Endothelial cell of umbilical vein (primary cell): ENCODE data around the gene PTTG1. TPM values are rescaled to one million over a fixed set of nuclear protein-coding genes. Genes with fewer than 3 reads are reported as not detected.

Experiments used
- BruUV-seq: library from RNA; stranded (reverse); fragments of 400-500 nt; replicated peaks from 2 replicates; lab custom pipeline; 2021; lab: Mats Ljungman, UMichigan
- CTCF ChIA-PET: fragments of 300-600, 350-600 bp; sonication (Branson Sonifier 250); formaldehyde crosslinking; loops from one replicate; lab custom pipeline; 2021; ENCODE audit warnings: antibody characterized with exemption, inconsistent platforms; lab: Charles Lee
- POLR2A ChIA-PET: fragments of 300-600, 350-600 bp; sonication (Branson Sonifier 250); formaldehyde crosslinking; loops from one replicate; lab custom pipeline; 2021; ENCODE audit warnings: antibody characterized with exemption, inconsistent platforms; lab: Charles Lee
- DNase-seq: peaks from one replicate; pipeline ENCODE4 v3.0.0-alpha.2; 2011; ENCODE audit warnings: low read depth, low spot score
- FAIRE-seq: peaks from 2 replicates; lab custom pipeline; 2011; peaks lifted over from hg19 to GRCh38; lab: Jason Lieb, UNC
- H2AFZ ChIP-seq: 2 replicates; pipeline ENCODE4 v1.6.0; 2012; ENCODE audit warnings: low read depth, low read length, control low read depth, inconsistent platforms
- H3K27ac ChIP-seq: 2 replicates; pipeline ENCODE4 v1.5.1; 2011; ENCODE audit warnings: low read depth, mild to moderate bottlenecking, control low read depth, low read length, moderate library complexity; ENCODE audit not compliant: insufficient read depth
- H3K27me3 ChIP-seq, 2 experiments: 2 replicates each; pipeline versions ENCODE4 v1.6.0 to v1.6.1; 2011; ENCODE audit warnings: low read length in 2 of 2, mixed read lengths in 1 of 2; ENCODE audit not compliant: control insufficient read depth in 2 of 2, insufficient read depth in 2 of 2
- H3K36me3 ChIP-seq, 2 experiments: 2 replicates in 1 of 2; 3 replicates in 1 of 2; pipeline ENCODE4 v1.5.1; 2011; ENCODE audit warnings: low read length in 2 of 2, mild to moderate bottlenecking in 1 of 2, moderate library complexity in 1 of 2; ENCODE audit not compliant: control insufficient read depth in 2 of 2, insufficient read depth in 2 of 2; ENCODE audit errors: extremely low read depth in 1 of 2
- H3K4me1 ChIP-seq: 3 replicates; pipeline ENCODE4 v1.5.1; 2011; ENCODE audit warnings: mild to moderate bottlenecking, low read length; ENCODE audit not compliant: control insufficient read depth, insufficient read depth; ENCODE audit errors: extremely low read depth
- H3K4me2 ChIP-seq: 2 replicates; pipeline ENCODE4 v1.6.1; 2011; ENCODE audit warnings: low read length, control low read depth, mixed read lengths; ENCODE audit not compliant: insufficient read depth
- H3K4me3 ChIP-seq, 3 experiments: fragments of 200-600 bp in 1 of 3; sonication (generic), shearing (Covaris generic) in 1 of 3; replicated peaks in 1 of 3; 2 replicates each; pipeline ENCODE4 v1.5.1; 2011 to 2016; ENCODE audit warnings: control low read depth in 3 of 3, low read length in 3 of 3, mild to moderate bottlenecking in 2 of 3, inconsistent platforms in 1 of 3, low read depth in 1 of 3, moderate library complexity in 1 of 3; ENCODE audit not compliant: insufficient read depth in 1 of 3
- H3K79me2 ChIP-seq: 2 replicates; pipeline ENCODE4 v1.6.0; 2012; ENCODE audit warnings: low read length, inconsistent platforms; ENCODE audit not compliant: control insufficient read depth, insufficient read depth
- H3K9ac ChIP-seq: replicated peaks from 2 replicates; pipeline ENCODE3; 2011; ENCODE audit warnings: low read length, control low read depth; ENCODE audit not compliant: insufficient read depth; ENCODE audit errors: extremely low read depth
- H3K9me1 ChIP-seq: replicated peaks from 3 replicates; pipeline ENCODE4 v1.6.0; 2011; ENCODE audit warnings: mild to moderate bottlenecking, low read length; ENCODE audit not compliant: control insufficient read depth, insufficient read depth; ENCODE audit errors: extremely low read depth
- H3K9me3 ChIP-seq: replicated peaks from 2 replicates; pipeline ENCODE4 v1.5.1; 2012; ENCODE audit warnings: low read length, inconsistent platforms; ENCODE audit not compliant: control insufficient read depth, insufficient read depth
- H4K20me1 ChIP-seq: replicated peaks from 2 replicates; pipeline ENCODE3; 2011; ENCODE audit warnings: mild to moderate bottlenecking, low read length; ENCODE audit not compliant: control insufficient read depth, insufficient read depth; ENCODE audit errors: extremely low read depth
- CTCF ChIP-seq, 2 donors: IDR thresholded peaks; 1 replicate in 1 of 2; 2 replicates in 1 of 2; pipeline ENCODE4 v1.5.1; 2011; ENCODE audit warnings: low read length in 2 of 2, mild to moderate bottlenecking in 2 of 2, moderate library complexity in 2 of 2, control low read depth in 1 of 2, inconsistent platforms in 1 of 2, low read depth in 1 of 2; ENCODE audit not compliant: insufficient read depth in 1 of 2; ENCODE audit errors: extremely low read depth in 1 of 2
- EZH2 ChIP-seq: IDR thresholded peaks from 2 replicates; pipeline ENCODE4 v1.6.1; 2012; ENCODE audit warnings: borderline replicate concordance, low read depth, mild to moderate bottlenecking, moderate library complexity, low read length, inconsistent platforms; ENCODE audit not compliant: severe bottlenecking
- FOS ChIP-seq: IDR thresholded peaks from 2 replicates; pipeline ENCODE4 v1.6.1; 2011; ENCODE audit warnings: mild to moderate bottlenecking, low read length, moderate library complexity, borderline replicate concordance; ENCODE audit not compliant: insufficient read depth
- GATA2 ChIP-seq: IDR thresholded peaks from 2 replicates; pipeline ENCODE4 v1.7.0; 2011; ENCODE audit warnings: low read depth, mild to moderate bottlenecking, moderate library complexity, mixed read lengths, low read length; ENCODE audit not compliant: insufficient read length, insufficient read depth
- JUN ChIP-seq: IDR thresholded peaks from 2 replicates; pipeline ENCODE4 v1.6.1; 2011; ENCODE audit warnings: borderline replicate concordance, low read depth; ENCODE audit not compliant: insufficient read length, insufficient read depth
- MAX ChIP-seq: IDR thresholded peaks from 2 replicates; pipeline ENCODE4 v1.6.1; 2011; ENCODE audit not compliant: insufficient read depth, insufficient read length
- MYC ChIP-seq: IDR thresholded peaks from one replicate; pipeline ENCODE4 v1.6.1; 2011; ENCODE audit warnings: mild to moderate bottlenecking, low read depth, low read length
- POLR2A ChIP-seq: IDR thresholded peaks from 2 replicates; pipeline ENCODE4 v1.6.1; 2012; ENCODE audit warnings: low read depth, mild to moderate bottlenecking, control low read depth, low read length
- POLR2AphosphoS5 ChIP-seq: IDR thresholded peaks from 2 replicates; pipeline ENCODE4 v1.6.1; 2012; ENCODE audit warnings: low read depth, mild to moderate bottlenecking, control low read depth, low read length, moderate library complexity; ENCODE audit not compliant: insufficient read depth
- dilution Hi-C: fragments of 300-500 bp; cut with MboI; formaldehyde crosslinking; loops from one replicate; pipeline ENCODE4 v1.15.0; 2019; ENCODE audit warnings: low sequenced_read_pairs; ENCODE audit not compliant: extremely low pct_ligation_motif_present
- intact Hi-C: fragments of 100-400 bp; cut with micrococcal nuclease; formaldehyde crosslinking; loops from one replicate; pipeline ENCODE4 v1.10.0; 2022
- polyA plus RNA-seq, 4 experiments: library from polyadenylated mRNA; depleted of rRNA in 3 of 4; stranded (reverse) in 3 of 4; unstranded in 1 of 4; fragments of >200 nt; gene quantifications; 2 replicates each; pipeline versions ENCODE4 v1.2.1 to v1.2.3, GENCODE V29; 2011 to 2012; ENCODE audit warnings: missing spikeins in 1 of 4
- total RNA-seq: library from RNA; stranded (reverse); gene quantifications from 2 replicates; pipeline ENCODE4 v1.2.3, GENCODE V29; 2021

Gene PTTG1
- total and polyA plus RNA-seq, 2 donors (not counting 3 experiments of a cell fraction or from before 2014, with no cell fraction given) = 140 to 157 TPM

GRCh38 chr5:160423099-160423498 lies 1.4 kb downstream of the PTTG1 start:
- ChIA-PET POLR2A (interaction anchor here (0.6 kb wide), 1 partner anchor 1214 kb away, joined by 3 read pairs; no protein-coding TSS in a partner anchor), CTCF (interaction anchor here (0.6 to 5.5 kb wide), 2 partner anchors 15 to 104 kb away, joined by 4 to 54 read pairs; no protein-coding TSS in a partner anchor)
- H3K27ac ChIP-seq = no peak overlapping the region
- H3K9ac ChIP-seq = no peak overlapping the region
- H4K20me1 ChIP-seq = no peaks in the 10 kb centered on the region
- no peaks in the 10 kb centered on the region for H3K9me3 ChIP-seq
- H3K4me2 ChIP-seq = peak overlapping the region; percentile 86
- no peak overlapping the region for H2AFZ ChIP-seq
- H3K4me1 ChIP-seq = peaks cover 54% of the 10 kb centered on the region
- no TSS peak for BruUV-seq
- intact Hi-C loops (no loop called here), dilution Hi-C loops (no loop called here)
- H3K79me2 ChIP-seq = peaks cover 46% of the 10 kb centered on the region
- H3K27me3 ChIP-seq = no peaks in the 10 kb centered on the region
- no peak for TF ChIP-seq MYC
- H3K36me3 ChIP-seq = peaks cover 0 to 13% of the 10 kb centered on the region in 2 experiments
- DNase-seq = no peak
- H3K4me3 ChIP-seq = peak overlapping the region in 2 of 3 experiments; percentile 94 to 95
- H3K9me1 ChIP-seq = no peaks in the 10 kb centered on the region
- no peak for FAIRE-seq

- no peak overlapping the region for H3K4me3 ChIP-seq
- dilution Hi-C loops = no loop called here
- peaks cover 32% of the 10 kb centered on the region for H3K4me1 ChIP-seq
- ChIA-PET CTCF (interaction anchor here (4.7 kb wide), 1 partner anchor 11 kb away, joined by 24 read pairs; no protein-coding TSS in a partner anchor), POLR2A (no interaction called here)
- BruUV-seq = no TSS peak
- H3K27me3 ChIP-seq = no peaks in the 10 kb centered on the region
- H3K9me1 ChIP-seq = no peaks in the 10 kb centered on the region
- H3K36me3 ChIP-seq = peaks cover 0 to 22% of the 10 kb centered on the region in 2 experiments
- no peak overlapping the region for H3K9ac ChIP-seq
- intact Hi-C loops = no loop called here
- no peak overlapping the region for H3K27ac ChIP-seq
- no peak for FAIRE-seq
- H4K20me1 ChIP-seq = no peaks in the 10 kb centered on the region
- DNase-seq = no peak
- H3K9me3 ChIP-seq = no peaks in the 10 kb centered on the region
- H3K79me2 ChIP-seq = peaks cover 32% of the 10 kb centered on the region
- H3K4me2 ChIP-seq = no peak overlapping the region
- no peak overlapping the region for H2AFZ ChIP-seq
- TF ChIP-seq MAX (no peak), JUN (no peak), POLR2AphosphoS5 (no peak), MYC (no peak), POLR2A (no peak), GATA2 (no peak), FOS (no peak), EZH2 (no peak), CTCF (IDR thresholded peaks at IDR 0.05; ENCODE audit: extremely low read depth in 1 of 2, insufficient read depth in 1 of 2, low read depth in 1 of 2, low read length in 2 of 2) (no peak)
Measured at GRCh38 chr5:160427607-160428006, 6.0 kb downstream of the PTTG1 start.
